H9 (cell line): ENCODE results near the gene SCN8A. TPM values are rescaled to one million over a fixed set of nuclear protein-coding genes. Genes with fewer than 3 reads are reported as not detected.

Experiments used
- DNase-seq: peaks from one replicate; pipeline ENCODE4 v3.0.0-alpha.2; 2017
- H2AFZ ChIP-seq: one replicate; pipeline ENCODE4 v1.6.1; 2013; ENCODE audit warnings: mild to moderate bottlenecking, low read length, control low read depth, moderate library complexity
- H2AK5ac ChIP-seq: 2 replicates; pipeline ENCODE4 v1.6.1; 2013; ENCODE audit warnings: low read length, control low read depth, mixed read lengths; ENCODE audit not compliant: insufficient read length
- H2BK120ac ChIP-seq: one replicate; pipeline ENCODE4 v1.6.1; 2013; ENCODE audit warnings: low read depth, mild to moderate bottlenecking, low read length, control low read depth, inconsistent platforms; ENCODE audit not compliant: poor library complexity, severe bottlenecking
- H2BK12ac ChIP-seq: 2 replicates; pipeline ENCODE4 v1.6.1; 2013; ENCODE audit warnings: low read length, control low read depth, mixed read lengths, low read depth; ENCODE audit not compliant: insufficient read length
- H2BK15ac ChIP-seq: 2 replicates; pipeline ENCODE4 v1.6.1; 2013; ENCODE audit warnings: low read depth, low read length, control low read depth
- H2BK20ac ChIP-seq: one replicate; pipeline ENCODE4 v1.6.1; 2013; ENCODE audit warnings: low read depth, mild to moderate bottlenecking, low read length, control low read depth, inconsistent platforms; ENCODE audit not compliant: poor library complexity, severe bottlenecking
- H2BK5ac ChIP-seq: 2 replicates; pipeline ENCODE4 v1.6.1; 2013; ENCODE audit warnings: low read length, control low read depth, mixed read lengths; ENCODE audit not compliant: insufficient read length
- H3K14ac ChIP-seq: 2 replicates; pipeline ENCODE4 v1.6.1; 2013; ENCODE audit warnings: low read length, control low read depth; ENCODE audit not compliant: insufficient read depth
- H3K18ac ChIP-seq: 2 replicates; pipeline ENCODE4 v1.6.1; 2013; ENCODE audit warnings: low read depth, mild to moderate bottlenecking, mixed read lengths, low read length, control low read depth; ENCODE audit not compliant: insufficient read length
- H3K23ac ChIP-seq: 2 replicates; pipeline ENCODE4 v1.6.1; 2013; ENCODE audit warnings: low read length, control low read depth, mixed read lengths, low read depth; ENCODE audit not compliant: insufficient read length
- H3K23me2 ChIP-seq: 2 replicates; pipeline ENCODE4 v1.6.1; 2013; ENCODE audit warnings: low read depth, mild to moderate bottlenecking, mixed read lengths, low read length, control low read depth; ENCODE audit not compliant: insufficient read length, poor library complexity, severe bottlenecking
- H3K27ac ChIP-seq: 2 replicates; pipeline ENCODE4 v1.5.1; 2013; ENCODE audit warnings: low read length, control low read depth, mixed read lengths, low read depth; ENCODE audit not compliant: insufficient read length
- H3K27me3 ChIP-seq: 2 replicates; pipeline ENCODE4 v1.6.1; 2013; ENCODE audit warnings: low read length, control low read depth, inconsistent platforms; ENCODE audit not compliant: insufficient read depth
- H3K4ac ChIP-seq: 2 replicates; pipeline ENCODE4 v1.6.1; 2013; ENCODE audit warnings: low read depth, mild to moderate bottlenecking, control low read depth, inconsistent platforms, low read length, moderate library complexity
- H3K4me1 ChIP-seq: 2 replicates; pipeline ENCODE4 v1.6.1; 2013; ENCODE audit warnings: low read length, control low read depth, inconsistent platforms; ENCODE audit not compliant: insufficient read depth
- H3K4me2 ChIP-seq: 2 replicates; pipeline ENCODE4 v1.6.1; 2013; ENCODE audit warnings: low read length, control low read depth, mixed read lengths; ENCODE audit not compliant: insufficient read length, insufficient read depth
- H3K56ac ChIP-seq: 2 replicates; pipeline ENCODE4 v1.6.1; 2013; ENCODE audit warnings: low read depth, mild to moderate bottlenecking, mixed read lengths, low read length, control low read depth; ENCODE audit not compliant: insufficient read length
- H3K79me1 ChIP-seq: 2 replicates; pipeline ENCODE4 v1.6.1; 2013; ENCODE audit warnings: low read depth, mild to moderate bottlenecking, moderate library complexity, low read length, control low read depth, inconsistent platforms; ENCODE audit not compliant: insufficient read depth, poor library complexity, severe bottlenecking
- H3K79me2 ChIP-seq: 2 replicates; pipeline ENCODE4 v1.6.1; 2013; ENCODE audit warnings: low read length, control low read depth, inconsistent platforms; ENCODE audit not compliant: insufficient read depth
- H3K9ac ChIP-seq: 2 replicates; pipeline ENCODE4 v1.6.1; 2013; ENCODE audit warnings: low read length, control low read depth, mixed read lengths; ENCODE audit not compliant: insufficient read length; ENCODE audit errors: extremely low read depth
- H3K9me3 ChIP-seq: one replicate; pipeline ENCODE4 v1.6.1; 2013; ENCODE audit warnings: low read depth, low read length, inconsistent platforms; ENCODE audit not compliant: control insufficient read depth
- H3T11ph ChIP-seq: one replicate; pipeline ENCODE4 v1.6.1; 2013; ENCODE audit warnings: mild to moderate bottlenecking, low read length, control low read depth, inconsistent platforms
- H4K20me1 ChIP-seq: one replicate; pipeline ENCODE4 v1.6.1; 2013; ENCODE audit not compliant: control insufficient read depth, insufficient read length, insufficient read depth
- H4K5ac ChIP-seq: 2 replicates; pipeline ENCODE4 v1.6.1; 2013; ENCODE audit warnings: low read depth, mild to moderate bottlenecking, mixed read lengths, low read length, control low read depth; ENCODE audit not compliant: insufficient read length
- H4K8ac ChIP-seq: replicated peaks from 2 replicates; pipeline ENCODE4 v1.6.1; 2013; ENCODE audit warnings: low read length, control low read depth, mixed read lengths, low read depth; ENCODE audit not compliant: insufficient read length
- H4K91ac ChIP-seq: 2 replicates; pipeline ENCODE4 v1.6.1; 2013; ENCODE audit warnings: low read depth, mild to moderate bottlenecking, moderate library complexity, mixed read lengths, low read length, control low read depth; ENCODE audit not compliant: insufficient read length
- H3K27ac Mint-ChIP-seq, 3 experiments: 2 replicates in 2 of 3; 3 replicates in 1 of 3; pipeline ENCODE4 v1.8.0; 2020 to 2021; ENCODE audit warnings: mixed read lengths in 3 of 3, mild to moderate bottlenecking in 1 of 3, moderate library complexity in 1 of 3
- H3K27me3 Mint-ChIP-seq: 2 replicates; pipeline ENCODE4 v1.8.0; 2021; ENCODE audit warnings: low read depth, mild to moderate bottlenecking, moderate library complexity, mixed read lengths
- H3K36me3 Mint-ChIP-seq, 3 experiments: 2 replicates in 2 of 3; 3 replicates in 1 of 3; pipeline ENCODE4 v1.8.0; 2020 to 2021; ENCODE audit warnings: low read depth in 3 of 3, mixed read lengths in 3 of 3; ENCODE audit not compliant: insufficient read depth in 1 of 3
- H3K4me1 Mint-ChIP-seq, 2 experiments: 2 replicates each; pipeline ENCODE4 v1.8.0; 2020; ENCODE audit warnings: mixed read lengths in 2 of 2
- H3K4me3 Mint-ChIP-seq, 2 experiments: 2 replicates in 1 of 2; 3 replicates in 1 of 2; pipeline ENCODE4 v1.8.0; 2020 to 2021; ENCODE audit warnings: mild to moderate bottlenecking in 2 of 2, mixed read lengths in 2 of 2, moderate library complexity in 1 of 2
- H3K9me3 Mint-ChIP-seq, 2 experiments: 2 replicates in 1 of 2; 3 replicates in 1 of 2; pipeline ENCODE4 v1.8.0; 2020; ENCODE audit warnings: mild to moderate bottlenecking in 2 of 2, mixed read lengths in 2 of 2, moderate library complexity in 1 of 2
- WGBS: extraction: QIAGEN DNeasy Blood & Tissue Kit; methylation state at CpG from one replicate; pipeline ENCODE4 v1.1.7; 2013; ENCODE audit warnings: missing lambda C conversion rate, low lambda C conversion rate, mixed read lengths; ENCODE audit not compliant: insufficient read length; ENCODE audit errors: extremely low coverage; 5-methylcytosine and 5-hydroxymethylcytosine counted together
- total RNA-seq: library from RNA; stranded (reverse); gene quantifications from 2 replicates; pipeline ENCODE4 v1.2.1, GENCODE V29; 2021
- TF ChIP-seq, protein P1 (sequence below): fragments of 200-600 bp; sonication (generic); conservative IDR thresholded peaks from 3 replicates; pipeline ENCODE4 v1.8.0; 2021; ENCODE audit warnings: antibody characterized with exemption, mild to moderate bottlenecking

The SCN8A gene
- total RNA-seq, 1 experiment from 2014 or later: 15.2 TPM

GRCh38 chr12:51749986-51750317, 158.9 kb downstream of the SCN8A start:
- no peak overlapping the region for H2BK20ac ChIP-seq
- WGBS: no CpG with 5 or more reads among the region's 1 CpG

More at GRCh38 chr12:51749986-51750317, 158.9 kb downstream of the SCN8A start:
- Histone ChIP-seq H4K8ac (no peak overlapping the region), H2BK12ac (no peak overlapping the region), H3K9ac (no peak overlapping the region), H3K4ac (no peak overlapping the region), H3K79me1 (no peaks in the 10 kb centered on the region), H3K4me2 (no peak overlapping the region), H3K14ac (no peak overlapping the region), H2BK5ac (no peak overlapping the region), H3K23me2 (no peaks in the 10 kb centered on the region), H4K5ac (no peak overlapping the region), H3K27me3 (no peaks in the 10 kb centered on the region), H3K23ac (no peak overlapping the region), H3K9me3 (no peaks in the 10 kb centered on the region), H2BK120ac (no peak overlapping the region), H2AFZ (no peak overlapping the region), H4K20me1 (no peaks in the 10 kb centered on the region), H3K56ac (no peak overlapping the region), H3K18ac (no peak overlapping the region), H3K27ac (no peak overlapping the region), H2BK15ac (no peak overlapping the region), H3K4me1 (no peaks in the 10 kb centered on the region), H2AK5ac (no peak overlapping the region), H4K91ac (no peak overlapping the region), H3T11ph (no peak overlapping the region), H3K79me2 (no peaks in the 10 kb centered on the region)
- TF ChIP-seq, protein P1, sequence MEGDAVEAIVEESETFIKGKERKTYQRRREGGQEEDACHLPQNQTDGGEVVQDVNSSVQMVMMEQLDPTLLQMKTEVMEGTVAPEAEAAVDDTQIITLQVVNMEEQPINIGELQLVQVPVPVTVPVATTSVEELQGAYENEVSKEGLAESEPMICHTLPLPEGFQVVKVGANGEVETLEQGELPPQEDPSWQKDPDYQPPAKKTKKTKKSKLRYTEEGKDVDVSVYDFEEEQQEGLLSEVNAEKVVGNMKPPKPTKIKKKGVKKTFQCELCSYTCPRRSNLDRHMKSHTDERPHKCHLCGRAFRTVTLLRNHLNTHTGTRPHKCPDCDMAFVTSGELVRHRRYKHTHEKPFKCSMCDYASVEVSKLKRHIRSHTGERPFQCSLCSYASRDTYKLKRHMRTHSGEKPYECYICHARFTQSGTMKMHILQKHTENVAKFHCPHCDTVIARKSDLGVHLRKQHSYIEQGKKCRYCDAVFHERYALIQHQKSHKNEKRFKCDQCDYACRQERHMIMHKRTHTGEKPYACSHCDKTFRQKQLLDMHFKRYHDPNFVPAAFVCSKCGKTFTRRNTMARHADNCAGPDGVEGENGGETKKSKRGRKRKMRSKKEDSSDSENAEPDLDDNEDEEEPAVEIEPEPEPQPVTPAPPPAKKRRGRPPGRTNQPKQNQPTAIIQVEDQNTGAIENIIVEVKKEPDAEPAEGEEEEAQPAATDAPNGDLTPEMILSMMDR: no peak
- Mint-ChIP-seq H3K27me3 (no peaks in the 10 kb centered on the region; the same call in 1 of the 2 replicates), H3K27ac (0 out of 7 replicates have a peak overlapping the region, but pooled peaks of 1 of the 3 experiments have one; percentile 3), H3K9me3 (no peaks in the 10 kb centered on the region), H3K4me1 (no peaks in the 10 kb centered on the region), H3K4me3 (no peak overlapping the region; a peak in 1 of 5 replicates), H3K36me3 (peaks cover 7 to 33% (median 24%) of the 10 kb centered on the region in 3 experiments; a peak in 6 of 7 replicates)
- DNase-seq: no peak
